IPS-NIHi7 (cell line): Measurements from ENCODE around the gene COL24A1.
"Not testable (repeated sequence)": the region's sequence is repeated elsewhere in the genome, so short reads cannot be mapped to it uniquely, and the experiment has no call there.

Source experiments
- DNase-seq: peaks from one replicate; pipeline ENCODE4 v3.0.0; 2012; ENCODE audit warnings: mixed read lengths; ENCODE audit errors: extremely low spot score

COL24A1 gene

DNA sequence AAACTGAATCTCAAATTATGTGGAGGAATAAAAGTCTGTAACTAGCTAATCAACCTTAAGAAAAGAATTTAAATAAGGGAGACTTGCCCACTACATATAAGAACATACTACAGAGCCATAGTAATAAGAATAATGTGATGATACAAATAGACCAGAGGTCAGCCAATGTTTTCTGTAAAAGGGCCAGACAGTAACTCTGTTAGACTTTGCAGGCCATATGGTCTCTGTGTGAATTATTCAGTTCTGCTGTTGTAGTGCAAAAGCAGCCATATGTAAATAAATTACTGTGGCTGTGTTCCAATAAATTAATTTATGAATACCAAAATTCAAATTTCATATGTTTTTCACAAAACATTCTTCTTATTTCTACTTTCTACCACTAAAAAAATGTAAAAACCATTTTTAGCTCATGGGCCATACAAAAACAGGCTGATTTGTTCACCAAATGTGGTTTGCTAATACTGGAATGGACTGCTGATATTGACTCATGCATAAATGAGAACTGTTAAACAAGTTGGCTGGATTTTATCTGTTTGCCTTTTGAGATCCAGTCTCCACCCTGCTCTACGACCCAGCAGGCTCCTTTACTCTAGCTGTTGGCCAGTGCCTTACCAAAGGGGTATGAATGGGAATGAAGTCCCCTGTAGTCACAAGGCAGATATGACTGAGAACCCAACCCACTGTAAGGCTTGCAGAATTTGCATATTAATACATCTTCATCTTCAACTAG lies 350.2 kb downstream of the COL24A1 start:
- no peak for DNase-seq

DNA sequence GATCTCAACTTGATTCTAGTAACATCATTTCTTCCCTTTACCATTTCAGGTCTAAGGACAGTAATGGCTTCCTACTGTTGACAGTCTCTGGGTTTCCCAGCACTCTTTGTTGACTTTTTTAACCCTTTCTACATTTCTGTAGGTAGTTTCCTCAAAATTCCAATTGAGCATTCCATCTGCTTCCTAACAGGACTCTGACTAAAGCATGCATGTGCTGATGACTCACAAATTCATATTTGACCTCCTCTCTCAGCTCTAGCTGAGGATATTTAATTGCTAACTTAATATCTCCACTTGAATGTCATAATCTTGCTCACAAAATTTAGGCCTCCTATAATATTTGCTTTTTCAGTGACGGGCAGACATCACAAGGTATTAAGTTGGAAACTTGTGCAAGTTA lies 355.1 kb downstream of the COL24A1 start:
- DNase-seq, result no peak

DNA sequence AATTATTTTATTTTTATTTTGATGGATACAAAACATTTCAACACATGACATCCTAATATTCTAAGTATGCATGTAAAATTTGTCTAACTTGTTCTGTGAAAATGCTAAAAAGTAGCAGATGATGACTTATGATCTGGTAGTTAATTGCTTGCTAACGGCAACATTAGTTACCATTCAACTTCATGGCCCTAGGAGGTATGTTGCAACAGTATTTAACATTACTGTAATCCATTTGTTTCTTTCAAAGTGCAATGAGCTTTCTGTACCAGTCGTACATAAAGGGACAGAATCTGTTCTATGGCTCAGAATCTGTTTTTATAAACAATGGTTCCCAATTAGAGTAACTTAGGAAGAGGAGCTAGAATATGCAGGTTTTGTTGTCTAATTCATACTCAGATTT lies 356.8 kb downstream of the COL24A1 start:
- no peak for DNase-seq

DNA sequence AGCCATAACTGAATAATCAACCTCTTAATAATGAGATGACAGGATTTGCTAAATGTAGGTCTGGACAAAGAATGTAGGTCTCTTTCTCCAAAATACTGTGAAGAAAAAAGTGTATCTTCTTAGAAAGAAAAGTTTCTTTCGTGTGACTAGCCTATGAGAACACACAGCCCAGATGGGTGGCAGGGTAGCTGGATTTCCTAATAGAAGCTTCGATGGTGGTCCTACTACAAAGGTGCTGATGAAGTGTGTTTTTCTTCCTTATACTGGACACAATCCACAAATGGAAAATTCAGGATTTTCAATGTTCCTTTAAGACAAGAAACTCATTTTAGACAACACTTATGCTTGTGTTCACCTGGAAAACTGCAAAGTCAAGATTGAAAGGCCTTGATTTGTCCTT lies 358.2 kb downstream of the COL24A1 start:
- no peak for DNase-seq

DNA sequence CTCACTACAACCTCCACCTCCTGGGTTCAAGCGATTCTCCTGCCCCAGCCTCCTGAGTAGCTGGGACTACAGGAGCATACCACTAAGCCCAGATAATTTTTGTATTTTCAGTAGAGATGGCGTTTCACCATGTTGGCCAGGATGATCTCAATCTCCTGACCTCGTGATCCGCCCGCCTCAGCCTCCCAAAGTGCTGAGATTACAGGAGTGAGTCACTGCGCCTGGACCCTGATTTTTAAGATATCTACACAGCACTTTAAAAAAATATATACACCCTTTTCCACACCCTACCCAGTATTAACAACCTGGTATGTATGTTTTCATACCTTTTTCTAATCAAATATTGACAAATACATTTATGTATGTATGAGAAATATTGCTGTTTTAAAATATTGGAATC lies 379.6 kb downstream of the COL24A1 start:
- DNase-seq, result not testable (repeated sequence)

DNA sequence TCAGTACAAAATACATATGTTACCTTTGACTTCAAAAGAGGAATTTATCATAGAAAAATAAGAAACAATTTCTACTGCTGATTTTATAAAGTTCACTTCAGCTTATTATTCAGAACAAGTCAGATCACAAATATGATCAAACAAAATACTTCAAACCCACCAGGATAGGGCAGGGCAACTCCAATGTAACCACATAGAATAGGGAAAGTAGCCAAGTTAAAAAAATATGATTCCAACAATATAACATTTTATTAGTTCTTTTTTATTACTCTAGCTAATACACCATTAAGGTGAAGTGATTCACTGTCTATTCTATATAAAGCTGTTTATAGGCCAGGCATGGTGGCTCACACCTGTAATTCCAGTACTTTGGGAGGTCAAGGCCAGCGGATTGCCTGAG lies 393.8 kb downstream of the COL24A1 start:
- no peak for DNase-seq

DNA sequence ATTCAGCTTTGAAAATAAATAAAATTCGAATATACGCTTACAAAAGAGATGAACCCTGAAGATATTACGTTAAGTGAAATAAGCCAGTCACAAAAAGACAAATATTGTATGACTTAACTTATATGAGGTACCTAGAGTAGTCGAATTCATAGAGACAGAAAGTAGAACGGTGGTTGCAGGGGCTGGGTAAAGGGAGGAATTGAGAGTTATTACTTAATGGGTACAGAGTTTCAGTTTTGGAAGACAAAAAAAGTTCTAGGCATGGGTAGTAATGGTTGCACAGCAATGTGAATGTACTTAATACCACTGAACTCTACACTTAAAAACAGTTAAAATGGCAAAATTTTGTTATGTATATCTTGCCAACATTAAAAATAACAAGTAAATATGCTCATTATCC lies 399.7 kb downstream of the COL24A1 start:
- DNase-seq, result no peak

DNA sequence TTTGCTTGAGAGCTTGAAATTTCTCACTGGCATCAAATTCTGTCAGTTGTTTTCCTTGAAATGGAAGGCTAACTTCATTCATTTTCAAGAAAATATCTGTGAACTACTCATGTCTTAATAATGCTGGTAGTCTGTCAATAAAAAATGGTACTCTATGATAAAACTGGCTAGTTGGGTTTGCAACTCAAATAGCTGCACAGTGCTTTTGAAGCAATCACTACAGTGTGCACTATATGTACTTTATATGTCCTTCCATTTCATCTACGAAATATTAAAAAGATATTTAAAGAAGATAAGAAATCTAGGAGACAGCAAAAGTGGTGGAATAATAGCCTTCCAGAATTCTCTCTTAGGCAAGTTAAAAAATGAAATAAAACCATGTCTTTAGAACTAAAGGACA lies 408.5 kb downstream of the COL24A1 start:
- DNase-seq, result no peak

DNA sequence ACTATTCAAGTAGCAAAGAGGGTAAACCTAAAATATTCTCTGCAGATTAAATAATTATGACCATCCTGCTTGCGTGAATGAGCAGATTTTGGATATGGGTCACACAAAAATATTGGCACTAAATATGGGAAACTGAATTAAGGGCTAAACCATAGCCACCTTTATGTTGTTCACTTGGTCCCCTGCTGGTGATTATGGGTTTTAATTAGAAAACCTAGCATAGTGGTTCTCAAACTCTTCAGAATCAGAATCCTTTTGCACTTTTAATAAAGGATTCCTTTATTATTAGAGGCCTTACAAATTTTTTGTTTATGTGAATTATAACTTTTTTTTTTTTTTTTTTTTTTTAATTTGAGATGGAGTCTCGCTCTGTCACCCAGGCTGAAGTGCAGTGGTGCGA lies 409.8 kb downstream of the COL24A1 start:
- DNase-seq, result no peak

DNA sequence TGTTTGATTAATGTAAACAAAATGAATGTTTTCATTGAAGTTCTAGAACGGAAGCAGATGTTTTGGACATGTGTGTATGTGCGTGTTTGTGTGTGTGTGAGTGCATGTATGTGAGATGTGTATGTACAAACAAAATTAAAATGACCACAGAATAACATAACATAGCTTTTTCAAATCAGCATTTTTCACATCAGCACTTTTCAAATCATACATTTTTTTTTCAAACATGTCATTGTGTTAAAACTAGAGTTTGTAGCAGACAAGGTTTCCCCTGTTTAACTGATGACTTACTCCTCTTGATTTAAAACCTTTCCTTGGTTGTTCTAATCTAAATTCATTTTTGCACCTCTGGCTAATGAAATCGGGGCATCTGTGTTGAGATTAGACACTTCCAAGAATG lies 412.8 kb downstream of the COL24A1 start:
- no peak for DNase-seq

DNA sequence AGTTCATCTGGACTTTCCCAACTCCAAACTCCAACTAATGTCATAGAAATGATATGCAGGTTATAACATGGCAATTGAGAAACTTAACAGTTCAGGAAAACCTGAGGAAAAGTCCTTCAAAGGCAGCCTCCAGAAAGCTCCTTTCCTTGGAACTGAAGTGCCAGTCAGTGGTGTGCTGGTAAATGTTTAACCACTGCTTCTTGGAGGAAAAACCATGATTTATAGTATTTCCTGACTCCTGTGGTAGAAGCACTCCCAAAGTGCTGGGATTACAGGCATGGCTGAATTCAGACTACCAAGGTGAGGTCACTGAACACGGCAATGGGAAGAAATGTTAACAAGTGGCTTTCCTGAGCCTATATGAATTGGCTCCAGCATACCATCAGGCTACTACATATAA lies 421.6 kb downstream of the COL24A1 start:
- DNase-seq, result no peak

DNA sequence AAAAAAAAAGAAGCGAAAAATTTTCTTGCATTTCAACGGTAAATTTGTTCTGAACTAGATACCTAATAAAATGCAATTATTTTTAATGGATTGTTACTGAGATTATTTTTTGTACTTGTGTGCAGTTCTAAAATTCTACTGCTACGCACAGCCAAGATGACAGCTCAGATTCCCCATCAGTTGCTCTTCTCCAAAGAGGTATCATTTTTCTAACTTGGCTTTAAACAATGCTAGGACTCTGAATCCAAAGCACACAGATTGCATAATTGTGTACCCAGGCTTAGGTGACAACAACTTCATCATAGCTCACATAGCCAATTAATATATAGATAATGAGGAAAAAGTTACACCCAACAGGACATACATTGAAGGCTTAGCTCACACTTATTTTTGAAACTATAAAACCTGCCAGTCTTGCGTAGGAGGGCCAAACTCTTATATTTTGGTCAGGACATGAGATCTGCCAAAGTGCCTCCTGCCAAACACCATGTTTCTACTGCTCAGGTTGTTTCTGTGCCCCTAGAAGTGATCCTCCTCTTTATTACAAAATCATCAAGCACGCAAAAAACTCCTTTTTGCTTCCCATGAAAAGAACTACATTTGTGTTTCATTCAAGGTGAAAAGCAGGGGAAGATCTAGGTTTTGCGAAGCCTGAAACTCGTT lies 437.8 kb downstream of the COL24A1 start:
- no peak for DNase-seq

DNA sequence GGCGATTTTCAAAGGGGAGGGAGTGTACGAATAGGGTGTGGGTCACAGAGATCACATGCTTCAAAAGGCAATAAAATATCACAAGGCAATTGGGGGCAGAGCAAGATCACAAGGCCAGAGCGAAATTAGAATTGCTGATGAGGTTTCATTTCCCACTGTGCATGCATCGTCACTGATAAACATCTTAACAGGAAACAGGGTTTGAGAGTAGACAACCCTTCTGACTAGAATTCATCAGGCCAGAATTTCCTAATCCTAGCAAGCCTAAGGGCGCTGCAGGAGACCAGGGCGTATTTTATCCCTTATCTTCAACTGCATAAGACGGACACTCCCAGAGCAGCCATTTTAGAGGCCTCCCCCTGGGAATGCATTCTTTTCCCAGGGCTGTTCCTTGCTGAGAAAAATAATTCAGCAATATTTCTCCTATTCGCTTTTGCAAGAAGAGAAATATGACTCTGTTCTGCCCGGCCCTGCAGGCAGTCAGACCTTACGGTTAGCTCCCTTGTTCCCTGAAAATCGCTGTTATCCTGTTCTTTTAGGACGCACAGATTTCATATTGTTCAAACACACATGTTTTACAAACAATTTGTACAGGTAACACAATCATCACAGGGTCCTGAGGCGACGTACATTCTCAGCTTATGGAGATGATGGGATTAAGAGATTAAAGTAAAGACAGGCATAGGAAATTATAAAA lies 442.0 kb downstream of the COL24A1 start:
- DNase-seq, result not testable (repeated sequence)

DNA sequence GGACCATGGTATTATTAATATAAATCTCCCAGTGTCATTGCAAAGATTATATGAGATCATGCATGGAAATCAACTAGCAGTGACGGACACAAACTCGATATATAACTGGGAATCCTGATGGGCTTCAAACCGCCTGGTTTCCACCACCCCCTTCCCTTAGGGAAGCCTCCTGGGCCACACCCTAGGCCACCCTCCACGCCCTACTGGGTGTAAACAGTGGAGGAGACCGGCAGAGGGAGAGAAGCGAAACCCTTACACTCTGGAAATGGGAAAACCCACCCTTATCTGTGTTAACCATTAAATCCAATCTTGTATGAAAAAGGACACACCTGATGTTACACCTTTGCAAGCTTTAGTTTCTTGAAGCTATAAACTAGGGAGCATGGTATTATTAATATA lies 447.7 kb downstream of the COL24A1 start:
- DNase-seq, result no peak

DNA sequence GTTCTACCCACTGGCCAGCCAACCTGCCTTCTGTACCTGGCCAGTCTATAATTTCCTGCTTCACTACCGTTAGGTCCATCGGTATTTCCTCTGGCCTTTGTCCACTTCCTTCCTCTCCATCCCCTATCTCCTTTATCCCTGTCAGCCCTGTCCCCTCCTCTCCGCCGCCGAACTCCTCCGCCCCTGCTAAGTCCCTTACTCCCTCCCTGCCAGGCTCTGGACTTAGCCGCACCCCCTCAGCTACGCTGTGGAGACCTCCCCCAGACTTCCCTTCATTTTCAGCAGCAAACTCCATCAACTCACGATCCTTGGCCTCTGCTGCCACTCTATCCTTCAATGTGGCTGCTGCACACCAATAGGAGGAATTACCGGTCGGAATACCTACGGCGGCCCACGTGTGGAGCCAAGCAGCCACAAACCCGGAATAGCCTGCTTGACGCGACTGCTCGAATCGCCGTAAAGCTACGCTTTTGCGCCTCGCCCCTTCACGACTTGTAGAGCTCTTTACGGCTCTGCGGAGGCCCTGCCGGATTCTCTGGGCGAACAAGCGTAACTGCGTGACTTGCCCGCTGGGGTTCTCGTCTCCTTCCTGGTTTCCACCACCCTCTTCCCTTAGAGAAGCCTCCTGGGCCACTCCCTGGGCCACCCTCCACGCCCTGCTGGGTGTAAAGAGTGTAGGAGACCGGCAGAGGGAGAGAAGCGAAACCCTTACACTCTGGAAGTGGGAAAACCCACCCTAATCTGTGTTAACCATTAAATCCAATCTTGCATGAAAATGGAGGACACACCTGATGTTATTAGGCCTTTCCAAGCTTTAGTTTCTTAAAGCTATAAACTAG lies 448.4 kb downstream of the COL24A1 start, which contains the start of gene ZNHIT6:
TSS of gene ZNHIT6 (minus strand) at position 444 of the 839 bp plus-strand sequence. CDS start at position 295, 149 bp downstream.
- DNase-seq, result peak; percentile 93

DNA sequence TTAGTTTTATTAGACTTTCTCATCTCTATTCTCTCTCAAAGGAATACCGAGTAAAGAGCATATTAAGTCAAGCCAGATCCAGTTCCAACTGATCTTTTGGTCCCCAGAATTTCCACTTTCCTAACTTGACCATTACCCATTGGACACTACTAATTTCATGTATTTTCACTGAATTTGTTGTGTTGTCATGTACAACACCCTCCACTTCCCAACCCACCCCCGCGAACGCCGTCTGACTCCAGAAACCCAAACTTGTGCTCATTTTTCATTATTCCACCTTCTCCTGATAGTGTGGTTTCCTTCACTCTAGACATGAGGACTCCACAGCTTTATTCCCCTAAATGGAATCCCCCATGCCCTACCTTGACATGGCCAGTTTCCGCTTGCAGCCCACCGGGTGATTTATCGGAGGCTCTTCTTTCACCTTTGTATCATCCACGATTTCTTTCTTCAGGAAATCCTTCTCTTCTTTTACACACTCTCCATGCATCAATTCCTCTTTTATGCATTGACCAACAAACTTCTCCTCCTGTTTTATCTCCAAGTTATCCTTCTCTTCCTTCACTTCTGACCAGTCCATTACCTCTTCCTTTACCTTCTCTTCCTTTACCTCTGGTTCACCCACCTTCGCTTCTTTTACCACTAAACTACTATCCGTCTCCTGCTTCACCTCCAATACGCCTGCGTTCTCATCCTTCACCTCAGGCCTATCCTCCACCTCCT lies 449.1 kb downstream of the COL24A1 start:
- DNase-seq, result peak; percentile 14

DNA sequence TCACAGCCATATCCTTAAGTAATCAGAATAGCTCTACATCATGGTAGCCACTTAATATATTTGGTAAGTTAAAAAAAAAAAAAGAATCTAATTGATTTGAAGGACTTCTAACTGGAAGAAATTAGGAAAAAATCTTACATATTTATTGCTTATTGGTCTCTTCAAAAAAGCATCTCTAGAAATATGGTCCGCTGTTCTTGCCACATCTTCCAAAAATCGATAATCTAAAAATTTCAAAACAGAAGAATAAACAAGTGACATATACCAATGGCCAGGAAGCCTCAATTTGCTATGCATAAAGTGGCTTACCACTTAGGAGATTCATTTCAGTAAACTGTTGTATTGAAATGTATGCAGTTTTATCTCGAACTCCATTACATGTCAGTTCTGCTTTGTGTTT lies 450.6 kb downstream of the COL24A1 start:
- no peak for DNase-seq

DNA sequence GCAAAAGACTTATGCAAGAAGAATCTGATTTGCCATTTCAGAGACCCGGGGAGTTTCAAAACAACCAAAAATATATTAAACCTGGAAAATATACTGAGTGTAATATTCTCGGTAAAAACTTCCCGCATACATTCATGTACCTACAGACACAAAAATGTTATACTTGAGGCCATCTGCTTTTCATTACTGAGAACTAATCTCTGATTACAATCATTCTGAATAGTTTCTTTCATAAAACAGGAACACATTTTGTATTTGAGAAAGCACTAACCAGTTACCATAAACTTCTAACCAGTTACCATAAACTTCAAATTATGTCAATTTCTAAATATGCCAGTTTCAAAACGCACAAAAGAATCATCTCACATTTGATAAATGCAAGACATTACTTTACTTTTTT lies 456.1 kb downstream of the COL24A1 start:
- DNase-seq, result no peak

DNA sequence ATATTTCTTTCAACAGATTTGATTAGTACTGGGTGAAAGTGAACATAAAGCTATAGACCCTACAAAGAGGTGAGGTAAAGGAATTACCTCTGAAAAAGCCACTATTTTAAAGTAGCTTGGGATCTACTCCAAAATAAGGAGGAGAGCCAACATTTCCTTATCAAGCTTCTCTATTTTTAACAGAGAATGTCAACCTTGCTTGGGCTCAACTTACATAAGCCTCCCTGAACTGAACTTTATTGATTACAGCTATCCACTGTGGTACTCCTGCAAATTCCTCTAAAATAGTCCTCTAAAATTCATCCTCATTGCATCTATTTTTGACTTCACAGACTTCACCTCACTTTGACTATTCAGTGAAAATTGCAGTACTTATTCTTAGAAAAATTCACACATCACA lies 458.7 kb downstream of the COL24A1 start:
- no peak for DNase-seq

DNA sequence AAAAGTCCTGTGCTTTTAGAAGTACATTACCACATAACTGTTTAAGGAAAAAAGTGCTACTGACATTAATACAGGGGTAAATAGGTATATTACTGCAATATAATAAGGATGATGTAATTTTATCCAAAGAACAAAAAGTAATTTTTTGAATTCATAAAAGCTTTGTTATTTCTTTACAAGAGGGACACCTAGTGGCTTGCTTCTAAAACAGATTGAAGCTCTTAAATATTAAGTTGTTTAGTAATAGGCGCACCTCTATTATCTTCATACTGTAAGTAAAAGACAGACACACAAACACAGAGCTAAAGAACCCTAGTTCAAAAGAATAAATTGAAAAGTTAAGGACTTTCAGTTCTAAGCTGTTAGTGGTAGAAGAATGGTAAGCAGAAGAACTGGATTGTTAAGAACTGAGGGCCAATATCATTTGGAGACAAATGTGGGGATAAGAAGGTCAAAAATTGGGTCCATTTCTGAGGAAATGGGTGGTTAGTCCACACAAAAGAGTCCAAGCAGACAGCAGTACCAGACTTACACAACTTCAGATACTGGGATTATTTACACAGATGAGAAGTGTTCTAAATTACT lies 463.8 kb downstream of the COL24A1 start:
- no peak for DNase-seq
